Neural progenitor cell (in vitro differentiated cells): Measurements from ENCODE around the gene RNF146. TPM values are rescaled to one million over a fixed set of nuclear protein-coding genes. Genes with fewer than 3 reads are reported as not detected.

Experiments used
- DNase-seq: peaks from one replicate; pipeline ENCODE4 v3.0.0-alpha.2; 2016; ENCODE audit warnings: low spot score
- H2AFZ ChIP-seq: fragments of 200-600 bp; sonication (generic); replicated peaks from 2 replicates; pipeline ENCODE4 v1.6.1; 2016; ENCODE audit warnings: antibody characterized with exemption
- H3F3A ChIP-seq: fragments of 200-600 bp; sonication (generic); 2 replicates; pipeline ENCODE4 v1.6.1; 2016; ENCODE audit warnings: antibody characterized with exemption, low read depth
- H3K27ac ChIP-seq: fragments of 200-600 bp; sonication (generic); 2 replicates; pipeline ENCODE4 v1.5.1; 2016; ENCODE audit warnings: mild to moderate bottlenecking
- H3K27me3 ChIP-seq: fragments of 200-600 bp; sonication (generic); 2 replicates; pipeline ENCODE4 v1.6.1; 2016; ENCODE audit warnings: mild to moderate bottlenecking, moderate library complexity
- H3K36me3 ChIP-seq: fragments of 200-600 bp; sonication (generic); 2 replicates; pipeline ENCODE4 v1.5.1; 2016
- H3K4me1 ChIP-seq: fragments of 200-600 bp; sonication (generic); 2 replicates; pipeline ENCODE4 v1.6.1; 2016; ENCODE audit warnings: mixed run types
- H3K4me2 ChIP-seq: fragments of 200-600 bp; sonication (generic); 2 replicates; pipeline ENCODE4 v1.6.1; 2016
- H3K4me3 ChIP-seq: fragments of 200-600 bp; sonication (generic); 2 replicates; pipeline ENCODE4 v1.5.1; 2016
- H3K79me2 ChIP-seq: fragments of 200-600 bp; sonication (generic); 2 replicates; pipeline ENCODE4 v1.6.1; 2016; ENCODE audit warnings: low read depth
- H3K9ac ChIP-seq: fragments of 200-600 bp; sonication (generic); 2 replicates; pipeline ENCODE4 v1.6.1; 2016
- H3K9me3 ChIP-seq: fragments of 200-600 bp; sonication (generic); 2 replicates; pipeline ENCODE4 v1.5.1; 2016; ENCODE audit warnings: low read depth
- H4K20me1 ChIP-seq: fragments of 200-600 bp; sonication (generic); 2 replicates; pipeline ENCODE4 v1.6.1; 2016; ENCODE audit warnings: low read depth
- H3K27ac Mint-ChIP-seq: 3 replicates; pipeline ENCODE4 v1.8.0; 2021; ENCODE audit warnings: mixed read lengths
- H3K27me3 Mint-ChIP-seq: 2 replicates; pipeline ENCODE4 v1.8.0; 2022; ENCODE audit warnings: low read depth, mild to moderate bottlenecking, inconsistent platforms, moderate library complexity, mixed read lengths; ENCODE audit not compliant: insufficient read depth
- H3K36me3 Mint-ChIP-seq: 3 replicates; pipeline ENCODE4 v1.8.0; 2021; ENCODE audit warnings: mixed read lengths
- H3K4me1 Mint-ChIP-seq: 3 replicates; pipeline ENCODE4 v1.8.0; 2021; ENCODE audit warnings: mixed read lengths
- H3K4me3 Mint-ChIP-seq: 3 replicates; pipeline ENCODE4 v1.8.0; 2021; ENCODE audit warnings: mild to moderate bottlenecking, moderate library complexity, mixed read lengths
- H3K9me3 Mint-ChIP-seq: 3 replicates; pipeline ENCODE4 v1.8.0; 2020; ENCODE audit warnings: mixed read lengths
- CTCF ChIP-seq: fragments of 200-600 bp; sonication (generic); IDR thresholded peaks from 2 replicates; pipeline ENCODE4 v1.5.1; 2017; ENCODE audit warnings: antibody characterized with exemption, mild to moderate bottlenecking
- EZH2 ChIP-seq: fragments of 200-600 bp; sonication (generic); IDR thresholded peaks from 2 replicates; pipeline ENCODE4 v1.6.1; 2017; ENCODE audit warnings: antibody characterized with exemption, mild to moderate bottlenecking, moderate library complexity
- EZH2phosphoT487 ChIP-seq: fragments of 200-600 bp; sonication (generic); IDR thresholded peaks from 2 replicates; pipeline ENCODE4 v1.6.1; 2017; ENCODE audit warnings: antibody characterized with exemption
- total RNA-seq: library from RNA; depleted of rRNA; stranded (reverse); fragments of >200 nt; gene quantifications from 2 replicates; pipeline ENCODE4 v1.2.3, GENCODE V29; 2015; ENCODE audit warnings: low replicate concordance

Gene RNF146
- total RNA-seq, 1 donor from 2014 or later, result 115 TPM

- Mint-ChIP-seq H3K27ac (no peak overlapping the region), H3K36me3 (peaks cover 20% of the 10 kb centered on the region), H3K4me3 (no peak overlapping the region), H3K4me1 (peaks cover 5% of the 10 kb centered on the region), H3K9me3 (peaks cover 6% of the 10 kb centered on the region), H3K27me3 (no peaks in the 10 kb centered on the region)
- TF ChIP-seq EZH2phosphoT487 (no peak), EZH2 (no peak), CTCF (no peak)
- H3F3A ChIP-seq, result peaks cover 16% of the 10 kb centered on the region
- DNase-seq, result no peak
- no peak overlapping the region for H3K4me3 ChIP-seq
- peaks cover 3% of the 10 kb centered on the region for H3K79me2 ChIP-seq
- H2AFZ ChIP-seq, result no peak overlapping the region
- no peak overlapping the region for H3K9ac ChIP-seq
- H4K20me1 ChIP-seq, result peaks cover 13% of the 10 kb centered on the region
- no peaks in the 10 kb centered on the region for H3K9me3 ChIP-seq
- H3K36me3 ChIP-seq, result no peaks in the 10 kb centered on the region
- no peak overlapping the region for H3K27ac ChIP-seq
- peaks cover 15% of the 10 kb centered on the region for H3K4me1 ChIP-seq
- H3K27me3 ChIP-seq, result no peaks in the 10 kb centered on the region
- H3K4me2 ChIP-seq, result no peak overlapping the region
These were observed 34.6 kb downstream of the RNF146 start for GRCh38 chr6:127301199-127301700.

- H3K4me3 Mint-ChIP-seq, result no peak overlapping the region
- H3K27ac Mint-ChIP-seq, result peak overlapping the region; percentile 34
- peak; percentile 25 for DNase-seq
- no peaks in the 10 kb centered on the region for H3K9me3 ChIP-seq
- H3K27me3 ChIP-seq, result no peaks in the 10 kb centered on the region
- H3K4me1 ChIP-seq, result peaks cover 3% of the 10 kb centered on the region
- peaks cover 1% of the 10 kb centered on the region for H3F3A ChIP-seq
- H3K36me3 Mint-ChIP-seq, result peaks cover 27% of the 10 kb centered on the region
- H3K79me2 ChIP-seq, result peaks cover 20% of the 10 kb centered on the region
- H3K4me1 Mint-ChIP-seq, result no peaks in the 10 kb centered on the region
- peaks cover 5% of the 10 kb centered on the region for H3K36me3 ChIP-seq
- peaks cover 18% of the 10 kb centered on the region for H3K9me3 Mint-ChIP-seq
- no peak overlapping the region for H3K4me2 ChIP-seq
- no peak overlapping the region for H3K27ac ChIP-seq
- H3K4me3 ChIP-seq, result no peak overlapping the region
- H3K27me3 Mint-ChIP-seq, result no peaks in the 10 kb centered on the region
- peaks cover 13% of the 10 kb centered on the region for H4K20me1 ChIP-seq
- no peak overlapping the region for H2AFZ ChIP-seq
- TF ChIP-seq EZH2phosphoT487, result no peak
- peak; percentile 72 for TF ChIP-seq CTCF
- no peak overlapping the region for H3K9ac ChIP-seq
These were observed 36.3 kb downstream of the RNF146 start for GRCh38 chr6:127302728-127303660.

- H3K4me3 Mint-ChIP-seq, result no peak overlapping the region
- Histone ChIP-seq H3K4me1 (no peaks in the 10 kb centered on the region), H3K27ac (peak overlapping the region; percentile 3), H3K9ac (no peak overlapping the region), H3K4me3 (no peak overlapping the region), H3F3A (no peaks in the 10 kb centered on the region), H3K4me2 (no peak overlapping the region), H4K20me1 (peaks cover 13% of the 10 kb centered on the region), H3K36me3 (peaks cover 5% of the 10 kb centered on the region), H3K9me3 (peaks cover 4% of the 10 kb centered on the region), H2AFZ (no peak overlapping the region), H3K27me3 (no peaks in the 10 kb centered on the region), H3K79me2 (peaks cover 29% of the 10 kb centered on the region)
- H3K27me3 Mint-ChIP-seq, result no peaks in the 10 kb centered on the region
- H3K9me3 Mint-ChIP-seq, result peaks cover 24% of the 10 kb centered on the region
- no peak for DNase-seq
- TF ChIP-seq EZH2 (no peak), EZH2phosphoT487 (no peak), CTCF (no peak)
- H3K36me3 Mint-ChIP-seq, result peaks cover 37% of the 10 kb centered on the region
- no peak overlapping the region for H3K27ac Mint-ChIP-seq
- no peaks in the 10 kb centered on the region for H3K4me1 Mint-ChIP-seq
These were observed 37.3 kb downstream of the RNF146 start for GRCh38 chr6:127303917-127304316.
